OCI-LY3 (cell line): ENCODE results near the gene CASS4.

Experiments used
- H2AFZ ChIP-seq: fragments of 200-600, 300-600 bp; shearing (Covaris generic); 2 replicates; pipeline ENCODE4 v1.6.0; 2014; ENCODE audit warnings: antibody characterized with exemption, low read depth, low read length
- H3K27ac ChIP-seq: fragments of 200-600, 300-600 bp; sonication (generic); 2 replicates; pipeline ENCODE4 v1.5.1; 2014; ENCODE audit warnings: mild to moderate bottlenecking, low read length, moderate library complexity, mixed read lengths
- H3K27me3 ChIP-seq: fragments of 200-600, 300-600 bp; sonication (generic); 2 replicates; pipeline ENCODE4 v1.6.1; 2014; ENCODE audit warnings: low read depth, low read length, mixed read lengths
- H3K36me3 ChIP-seq: fragments of 200-600, 300-600 bp; sonication (generic); replicated peaks from 2 replicates; pipeline ENCODE3; 2014; ENCODE audit warnings: low read depth, low read length, mixed read lengths
- H3K4me1 ChIP-seq: fragments of 300-600, 200-600 bp; sonication (generic); 2 replicates; pipeline ENCODE4 v1.6.1; 2014; ENCODE audit warnings: low read length, mixed read lengths
- H3K4me2 ChIP-seq: fragments of 200-600, 300-600 bp; sonication (generic); 2 replicates; pipeline ENCODE4 v1.6.1; 2014; ENCODE audit warnings: low read length, mixed read lengths
- H3K4me3 ChIP-seq: fragments of 300-600, 200-600 bp; sonication (generic); 2 replicates; pipeline ENCODE4 v1.5.1; 2014; ENCODE audit warnings: antibody characterized with exemption, mild to moderate bottlenecking, low read length, moderate library complexity
- H3K79me2 ChIP-seq: fragments of 300-600, 200-600 bp; shearing (Covaris generic); 2 replicates; pipeline ENCODE4 v1.6.1; 2014; ENCODE audit warnings: mild to moderate bottlenecking, low read length, mixed read lengths
- H3K9ac ChIP-seq: fragments of 300-600, 200-600 bp; shearing (Covaris generic); 2 replicates; pipeline ENCODE4 v1.6.0; 2014; ENCODE audit warnings: mild to moderate bottlenecking, low read length, moderate library complexity
- H3K9me3 ChIP-seq: fragments of 200-600, 300-600 bp; shearing (Covaris generic); 2 replicates; pipeline ENCODE4 v1.6.1; 2014; ENCODE audit warnings: low read length, mixed read lengths; ENCODE audit not compliant: insufficient read depth
- H4K20me1 ChIP-seq: fragments of 200-600, 300-600 bp; sonication (generic); 2 replicates; pipeline ENCODE4 v1.6.1; 2016; ENCODE audit warnings: low read length, mixed read lengths; ENCODE audit not compliant: insufficient read depth
- CTCF ChIP-seq: fragments of 200-600, 300-600 bp; sonication (generic); IDR thresholded peaks from 2 replicates; pipeline ENCODE4 v1.5.1; 2014; ENCODE audit warnings: antibody characterized with exemption, low read length, low read depth
- EZH2phosphoT487 ChIP-seq: fragments of 200-600 bp; shearing (Covaris generic); IDR thresholded peaks from 2 replicates; pipeline ENCODE4 v1.6.1; 2018; ENCODE audit warnings: antibody characterized with exemption, mixed run types, low read depth

Gene CASS4

DNA sequence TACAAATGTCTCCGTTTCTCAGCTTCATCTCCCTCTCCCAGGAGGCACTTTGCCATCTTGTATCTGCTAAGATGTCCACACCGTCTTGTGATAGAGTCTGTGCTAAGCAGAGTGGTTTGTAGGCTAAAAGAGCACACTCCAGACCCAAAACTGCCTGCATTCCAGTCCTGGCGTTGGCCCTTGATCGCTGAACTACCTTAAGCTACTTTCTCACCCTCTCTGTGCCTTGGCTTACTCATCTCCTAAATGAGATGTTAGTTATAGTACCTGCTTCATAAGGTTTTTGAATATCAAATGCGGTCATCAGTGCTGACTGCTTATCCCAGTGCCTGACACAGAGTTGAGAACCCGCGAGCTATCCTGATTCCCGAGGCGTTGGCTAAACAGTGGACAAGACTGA, 14.0 kb downstream of the CASS4 start:
- peaks cover 24% of the 10 kb centered on the region for H3K4me1 ChIP-seq
- TF ChIP-seq EZH2phosphoT487 (no peak), CTCF (no peak)

GRCh38 chr20:56426926-56427325, 14.9 kb downstream of the CASS4 start:
- peaks cover 3% of the 10 kb centered on the region for H3K36me3 ChIP-seq
- H4K20me1 ChIP-seq, result no peaks in the 10 kb centered on the region
- no peak overlapping the region for H3K27ac ChIP-seq
- H3K79me2 ChIP-seq, result no peaks in the 10 kb centered on the region
- no peaks in the 10 kb centered on the region for H3K27me3 ChIP-seq
- TF ChIP-seq CTCF, result no peak
- TF ChIP-seq EZH2phosphoT487, result no peak
- H3K4me2 ChIP-seq, result no peak overlapping the region
- no peak overlapping the region for H3K9ac ChIP-seq
- peaks cover 26% of the 10 kb centered on the region for H3K4me1 ChIP-seq
- H2AFZ ChIP-seq, result no peak overlapping the region
- H3K9me3 ChIP-seq, result no peaks in the 10 kb centered on the region
- no peak overlapping the region for H3K4me3 ChIP-seq

More for the DNA sequence above, 14.0 kb downstream of the CASS4 start:
- Histone ChIP-seq H3K79me2 (no peaks in the 10 kb centered on the region), H3K9me3 (no peaks in the 10 kb centered on the region), H2AFZ (no peak overlapping the region), H3K4me2 (no peak overlapping the region), H3K27me3 (no peaks in the 10 kb centered on the region), H3K36me3 (peaks cover 3% of the 10 kb centered on the region), H3K9ac (no peak overlapping the region), H3K4me3 (no peak overlapping the region), H4K20me1 (no peaks in the 10 kb centered on the region), H3K27ac (no peak overlapping the region)

GRCh38 chr20:56427797-56428196, 15.7 kb downstream of the CASS4 start:
- Histone ChIP-seq H2AFZ (no peak overlapping the region), H4K20me1 (no peaks in the 10 kb centered on the region), H3K4me2 (no peak overlapping the region), H3K27ac (no peak overlapping the region), H3K9me3 (no peaks in the 10 kb centered on the region), H3K36me3 (peaks cover 3% of the 10 kb centered on the region), H3K4me1 (peaks cover 31% of the 10 kb centered on the region), H3K27me3 (no peaks in the 10 kb centered on the region), H3K9ac (no peak overlapping the region), H3K4me3 (no peak overlapping the region), H3K79me2 (no peaks in the 10 kb centered on the region)
- TF ChIP-seq EZH2phosphoT487, result no peak
- no peak for TF ChIP-seq CTCF

DNA sequence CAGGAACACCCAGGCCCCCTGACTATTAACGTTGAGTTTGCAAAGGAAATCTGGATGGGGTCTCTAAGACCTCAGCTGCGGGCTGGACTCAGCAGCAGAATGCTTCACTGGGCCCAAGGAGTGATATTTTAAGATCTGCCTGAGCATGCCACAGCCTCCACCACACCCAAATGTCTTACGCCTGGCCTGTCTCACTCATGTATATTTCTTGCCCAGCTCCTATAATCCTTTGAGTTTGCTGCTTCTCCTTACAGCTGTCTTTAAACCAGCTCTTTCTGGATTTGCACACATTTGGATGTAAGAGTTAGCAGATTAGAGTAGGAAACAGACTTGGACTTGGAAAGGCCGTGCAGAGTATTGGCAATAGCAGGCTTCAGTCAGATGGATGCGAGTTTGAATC, 16.4 kb downstream of the CASS4 start:
- Histone ChIP-seq H3K79me2 (no peaks in the 10 kb centered on the region), H3K4me3 (no peak overlapping the region), H3K27ac (no peak overlapping the region), H3K4me1 (peaks cover 27% of the 10 kb centered on the region), H3K9ac (no peak overlapping the region), H3K27me3 (no peaks in the 10 kb centered on the region), H2AFZ (no peak overlapping the region), H3K4me2 (no peak overlapping the region), H3K36me3 (peaks cover 3% of the 10 kb centered on the region), H3K9me3 (no peaks in the 10 kb centered on the region), H4K20me1 (no peaks in the 10 kb centered on the region)
- no peak for TF ChIP-seq CTCF
- TF ChIP-seq EZH2phosphoT487, result no peak
